ENCODE results near the gene RTP4. TPM values are rescaled to one million over a fixed set of nuclear protein-coding genes. Genes with fewer than 3 reads are reported as not detected.

The RTP4 gene
- polyA plus RNA-seq, 1 donor (not counting 4 experiments of a cell fraction or from before 2014, with no cell fraction given), result 0.38 TPM

DNA sequence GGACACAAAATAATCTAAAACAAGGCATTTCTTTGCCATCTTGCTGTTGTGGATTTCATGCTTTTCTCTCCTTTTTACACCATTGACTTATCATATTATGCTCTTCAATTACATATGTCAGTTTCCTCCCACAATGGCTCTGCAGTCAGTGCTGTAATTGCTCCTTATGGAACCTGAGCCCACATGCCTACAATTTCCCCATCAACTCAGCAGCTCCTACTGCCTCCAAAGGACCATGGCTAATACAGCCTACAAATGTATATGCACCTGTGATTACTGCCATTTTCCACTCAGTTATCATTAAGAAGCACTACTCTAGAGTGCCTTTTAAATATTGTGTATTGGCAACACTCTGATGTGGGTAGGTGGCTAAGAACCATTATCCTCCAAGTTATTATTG lies 30.8 kb downstream of the RTP4 start:
- FAIRE-seq, result no peak
- no peak overlapping the region for H3K4me3 ChIP-seq (ENCODE audit: control insufficient read depth in 2 of 3, extremely low read depth in 1 of 3, insufficient read depth in 2 of 3, low read depth in 1 of 3, low read length in 3 of 3)
- dilution Hi-C loops (cut with MboI; ENCODE audit: extremely low pct_ligation_motif_present, low sequenced_read_pairs), result no loop called here

GRCh38 chr3:187400756-187401155 lies 32.6 kb downstream of the RTP4 start:
- Histone ChIP-seq H3K79me2 (ENCODE audit: control insufficient read depth, insufficient read depth, low read length) (no peaks in the 10 kb centered on the region), H3K9ac (ENCODE audit: control insufficient read depth, extremely low read depth, insufficient read depth, low read length) (no peak overlapping the region), H3K4me2 (ENCODE audit: control insufficient read depth, extremely low read depth, insufficient read depth, low read depth, low read length) (no peak overlapping the region), H3K9me1 (ENCODE audit: control insufficient read depth, extremely low read depth, insufficient read depth, low read length) (no peaks in the 10 kb centered on the region), H3K4me1 (ENCODE audit: control insufficient read depth, extremely low read depth, insufficient read depth, low read length) (peaks cover 10% of the 10 kb centered on the region), H3K27ac (ENCODE audit: control insufficient read depth, insufficient read depth, low read length) (no peak overlapping the region), H4K20me1 (ENCODE audit: control insufficient read depth, extremely low read depth, insufficient read depth, low read length) (no peaks in the 10 kb centered on the region), H2AFZ (ENCODE audit: control insufficient read depth, low read length) (no peak overlapping the region), H3K4me3 (ENCODE audit: control insufficient read depth in 2 of 3, extremely low read depth in 1 of 3, insufficient read depth in 2 of 3, low read depth in 1 of 3, low read length in 3 of 3) (no peak overlapping the region), H3K27me3 (ENCODE audit: control insufficient read depth, extremely low read depth, insufficient read depth, low read length) (peaks cover 2% of the 10 kb centered on the region), H3K36me3 (ENCODE audit: control insufficient read depth in 2 of 2, extremely low read depth in 1 of 2, insufficient read depth in 2 of 2, low read length in 2 of 2) (no peaks in the 10 kb centered on the region), H3K9me3 (ENCODE audit: control insufficient read depth, low read depth, low read length) (no peaks in the 10 kb centered on the region)
- FAIRE-seq, result no peak
- no peak for DNase-seq (ENCODE audit: low read depth, low spot score)
- dilution Hi-C loops (cut with MboI; ENCODE audit: extremely low pct_ligation_motif_present, low sequenced_read_pairs), result no loop called here
- TF ChIP-seq CTCF (optimal IDR thresholded peaks at IDR 0.05 in 1 of 3, IDR thresholded peaks at IDR 0.05 in 1 of 3, conservative IDR thresholded peaks at IDR 0.05 in 1 of 3; ENCODE audit: extremely low read depth in 1 of 3, insufficient read depth in 2 of 3, low read length in 3 of 3) (no peak), EZH2 (IDR thresholded peaks at IDR 0.05; ENCODE audit: low read length) (no peak)

More for the DNA sequence above, 30.8 kb downstream of the RTP4 start:
- no peaks in the 10 kb centered on the region for H3K9me3 ChIP-seq (ENCODE audit: control insufficient read depth, low read depth, low read length)
- H3K9ac ChIP-seq (ENCODE audit: control insufficient read depth, extremely low read depth, insufficient read depth, low read length), result no peak overlapping the region
- DNase-seq (ENCODE audit: low read depth, low spot score), result no peak
- no peaks in the 10 kb centered on the region for H3K36me3 ChIP-seq (ENCODE audit: control insufficient read depth in 2 of 2, extremely low read depth in 1 of 2, insufficient read depth in 2 of 2, low read length in 2 of 2)
- no peak overlapping the region for H3K27ac ChIP-seq (ENCODE audit: control insufficient read depth, insufficient read depth, low read length)
- H2AFZ ChIP-seq (ENCODE audit: control insufficient read depth, low read length), result no peak overlapping the region
- H3K79me2 ChIP-seq (ENCODE audit: control insufficient read depth, insufficient read depth, low read length), result no peaks in the 10 kb centered on the region
- no peak overlapping the region for H3K4me2 ChIP-seq (ENCODE audit: control insufficient read depth, extremely low read depth, insufficient read depth, low read depth, low read length)
- peaks cover 2% of the 10 kb centered on the region for H3K27me3 ChIP-seq (ENCODE audit: control insufficient read depth, extremely low read depth, insufficient read depth, low read length)
- H3K9me1 ChIP-seq (ENCODE audit: control insufficient read depth, extremely low read depth, insufficient read depth, low read length), result no peaks in the 10 kb centered on the region
- H4K20me1 ChIP-seq (ENCODE audit: control insufficient read depth, extremely low read depth, insufficient read depth, low read length), result no peaks in the 10 kb centered on the region
- TF ChIP-seq CTCF (optimal IDR thresholded peaks at IDR 0.05 in 1 of 3, IDR thresholded peaks at IDR 0.05 in 1 of 3, conservative IDR thresholded peaks at IDR 0.05 in 1 of 3; ENCODE audit: extremely low read depth in 1 of 3, insufficient read depth in 2 of 3, low read length in 3 of 3) (no peak), EZH2 (IDR thresholded peaks at IDR 0.05; ENCODE audit: low read length) (no peak)
- H3K4me1 ChIP-seq (ENCODE audit: control insufficient read depth, extremely low read depth, insufficient read depth, low read length), result peaks cover 8% of the 10 kb centered on the region

Data from keratinocyte (primary cell).